ENCODE data around the gene CLOCK.

GRCh38 chr4:55469979-55470378, 76.7 kb downstream of the CLOCK start:
- TF ChIP-seq TAF1 (IDR thresholded peaks at IDR 0.05; ENCODE audit: low read depth) (no peak), FOXM1 (IDR thresholded peaks at IDR 0.05; ENCODE audit: borderline replicate concordance, low read depth) (no peak), TEAD4 (IDR thresholded peaks at IDR 0.05) (no peak), MAX (IDR thresholded peaks at IDR 0.05) (no peak), EP300 (IDR thresholded peaks at IDR 0.05; ENCODE audit: borderline replicate concordance) (no peak), NFIC (IDR thresholded peaks at IDR 0.05) (no peak), TCF12 (IDR thresholded peaks at IDR 0.05; ENCODE audit: low read depth) (no peak)
- TF ChIP-seq, protein P1, sequence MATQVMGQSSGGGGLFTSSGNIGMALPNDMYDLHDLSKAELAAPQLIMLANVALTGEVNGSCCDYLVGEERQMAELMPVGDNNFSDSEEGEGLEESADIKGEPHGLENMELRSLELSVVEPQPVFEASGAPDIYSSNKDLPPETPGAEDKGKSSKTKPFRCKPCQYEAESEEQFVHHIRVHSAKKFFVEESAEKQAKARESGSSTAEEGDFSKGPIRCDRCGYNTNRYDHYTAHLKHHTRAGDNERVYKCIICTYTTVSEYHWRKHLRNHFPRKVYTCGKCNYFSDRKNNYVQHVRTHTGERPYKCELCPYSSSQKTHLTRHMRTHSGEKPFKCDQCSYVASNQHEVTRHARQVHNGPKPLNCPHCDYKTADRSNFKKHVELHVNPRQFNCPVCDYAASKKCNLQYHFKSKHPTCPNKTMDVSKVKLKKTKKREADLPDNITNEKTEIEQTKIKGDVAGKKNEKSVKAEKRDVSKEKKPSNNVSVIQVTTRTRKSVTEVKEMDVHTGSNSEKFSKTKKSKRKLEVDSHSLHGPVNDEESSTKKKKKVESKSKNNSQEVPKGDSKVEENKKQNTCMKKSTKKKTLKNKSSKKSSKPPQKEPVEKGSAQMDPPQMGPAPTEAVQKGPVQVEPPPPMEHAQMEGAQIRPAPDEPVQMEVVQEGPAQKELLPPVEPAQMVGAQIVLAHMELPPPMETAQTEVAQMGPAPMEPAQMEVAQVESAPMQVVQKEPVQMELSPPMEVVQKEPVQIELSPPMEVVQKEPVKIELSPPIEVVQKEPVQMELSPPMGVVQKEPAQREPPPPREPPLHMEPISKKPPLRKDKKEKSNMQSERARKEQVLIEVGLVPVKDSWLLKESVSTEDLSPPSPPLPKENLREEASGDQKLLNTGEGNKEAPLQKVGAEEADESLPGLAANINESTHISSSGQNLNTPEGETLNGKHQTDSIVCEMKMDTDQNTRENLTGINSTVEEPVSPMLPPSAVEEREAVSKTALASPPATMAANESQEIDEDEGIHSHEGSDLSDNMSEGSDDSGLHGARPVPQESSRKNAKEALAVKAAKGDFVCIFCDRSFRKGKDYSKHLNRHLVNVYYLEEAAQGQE (IDR thresholded peaks at IDR 0.05; ENCODE audit: low read depth) = no peak

All from Ishikawa (cell line).